Suprapubic skin (tissue), 3 donors: ENCODE measurements around the gene IL18RAP.

Experiments used
- CTCF ChIP-seq, 2 donors: fragments of 200-600 bp in 1 of 2; fragments of 450-650 bp in 1 of 2; sonication (generic) in 1 of 2; IDR thresholded peaks; one replicate each; pipeline ENCODE4 v1.5.1; 2016 to 2019; ENCODE audit warnings: antibody characterized with exemption in 2 of 2, mild to moderate bottlenecking in 1 of 2, moderate library complexity in 1 of 2
- EP300 ChIP-seq: sonication (generic); formaldehyde crosslinking; IDR thresholded peaks from one replicate; pipeline ENCODE4 v1.6.1; 2017; ENCODE audit warnings: antibody characterized with exemption
- POLR2A ChIP-seq, 2 donors: fragments of 450-650 bp; IDR thresholded peaks; one replicate each; pipeline ENCODE4 v1.6.1; 2017; ENCODE audit warnings: antibody characterized with exemption in 2 of 2, mild to moderate bottlenecking in 2 of 2, moderate library complexity in 2 of 2

GRCh38 chr2:102391565-102391964, 31.4 kb upstream of the IL18RAP start:
- no peak for TF ChIP-seq POLR2A (IDR thresholded peaks at IDR 0.05)
- no peak for TF ChIP-seq CTCF (IDR thresholded peaks at IDR 0.05)
- no peak for TF ChIP-seq EP300
